Astrocyte (in vitro differentiated cells and primary cell): Measurements from ENCODE around the gene MICAL3.

Source experiments
- EZH2 ChIP-seq: IDR thresholded peaks from 2 replicates; pipeline ENCODE4 v1.6.1; 2012; ENCODE audit warnings: mild to moderate bottlenecking, low read length, inconsistent platforms; ENCODE audit not compliant: insufficient read depth
- TF ChIP-seq, protein P1 (sequence below): IDR thresholded peaks from 2 replicates; pipeline ENCODE4 v1.5.1; 2011; ENCODE audit warnings: low read depth, mild to moderate bottlenecking, inconsistent platforms, low read length, moderate library complexity; ENCODE audit not compliant: insufficient read depth

DNA sequence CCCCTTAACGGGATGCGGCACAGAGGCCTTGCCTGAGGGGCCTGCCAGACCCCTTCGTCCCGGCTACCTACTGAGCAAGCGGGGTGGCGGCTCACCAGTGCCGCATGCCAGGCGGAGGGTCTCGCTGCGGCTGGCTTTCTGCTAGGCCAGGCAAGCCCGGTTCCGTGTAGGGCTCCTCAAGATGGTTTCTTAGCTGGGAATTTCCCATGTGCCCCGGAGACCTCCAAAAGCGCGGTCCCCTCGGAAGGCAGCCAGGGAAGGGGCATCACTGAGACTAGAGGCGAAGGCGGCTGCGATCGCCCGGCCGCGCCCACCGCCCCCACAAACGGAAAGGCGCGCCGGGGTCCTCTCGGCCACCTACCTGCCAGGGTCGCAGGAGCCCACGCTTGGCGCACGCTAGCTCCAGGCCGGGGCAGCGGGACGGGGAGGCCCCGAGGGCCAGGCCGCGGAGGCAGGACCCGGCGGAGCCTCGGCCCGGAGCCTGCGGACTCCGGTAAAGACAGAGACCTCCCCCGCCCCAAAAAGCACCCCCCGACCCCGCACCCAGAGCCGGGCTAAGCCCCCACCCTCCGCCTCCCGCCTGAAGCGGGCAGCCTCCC, 23.8 kb downstream of the MICAL3 start:
- TF ChIP-seq, protein P1, sequence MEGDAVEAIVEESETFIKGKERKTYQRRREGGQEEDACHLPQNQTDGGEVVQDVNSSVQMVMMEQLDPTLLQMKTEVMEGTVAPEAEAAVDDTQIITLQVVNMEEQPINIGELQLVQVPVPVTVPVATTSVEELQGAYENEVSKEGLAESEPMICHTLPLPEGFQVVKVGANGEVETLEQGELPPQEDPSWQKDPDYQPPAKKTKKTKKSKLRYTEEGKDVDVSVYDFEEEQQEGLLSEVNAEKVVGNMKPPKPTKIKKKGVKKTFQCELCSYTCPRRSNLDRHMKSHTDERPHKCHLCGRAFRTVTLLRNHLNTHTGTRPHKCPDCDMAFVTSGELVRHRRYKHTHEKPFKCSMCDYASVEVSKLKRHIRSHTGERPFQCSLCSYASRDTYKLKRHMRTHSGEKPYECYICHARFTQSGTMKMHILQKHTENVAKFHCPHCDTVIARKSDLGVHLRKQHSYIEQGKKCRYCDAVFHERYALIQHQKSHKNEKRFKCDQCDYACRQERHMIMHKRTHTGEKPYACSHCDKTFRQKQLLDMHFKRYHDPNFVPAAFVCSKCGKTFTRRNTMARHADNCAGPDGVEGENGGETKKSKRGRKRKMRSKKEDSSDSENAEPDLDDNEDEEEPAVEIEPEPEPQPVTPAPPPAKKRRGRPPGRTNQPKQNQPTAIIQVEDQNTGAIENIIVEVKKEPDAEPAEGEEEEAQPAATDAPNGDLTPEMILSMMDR, result no peak
- no peak for TF ChIP-seq EZH2
